ENCODE measurements around the gene DDX25.

Gene DDX25

DNA sequence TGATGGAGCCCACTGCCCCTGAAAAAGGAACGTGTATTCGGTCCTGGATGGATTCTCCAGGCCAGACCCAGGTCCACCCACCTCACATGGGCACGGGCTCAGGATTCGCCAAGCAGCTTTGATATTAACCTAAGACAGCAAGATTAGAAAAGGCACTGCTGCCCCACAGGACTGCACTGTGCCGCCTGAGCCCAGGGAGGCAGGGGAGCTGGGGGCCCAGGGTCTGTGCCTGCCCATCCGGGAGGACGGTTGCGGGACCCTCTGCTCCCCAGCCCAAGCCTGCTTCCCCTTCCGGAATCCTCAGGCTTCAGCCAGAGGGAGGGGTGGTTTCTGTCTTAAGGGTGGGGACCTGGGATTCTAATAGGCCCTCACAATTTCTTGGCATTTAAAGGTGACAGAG, 28.0 kb downstream of the DDX25 start:
- no peak overlapping the region for H3K27ac ChIP-seq
- CTCF ChIA-PET, result no interaction called here
- DNase-seq (ENCODE audit: low spot score), result no peak
- POLR2A ChIA-PET (ENCODE audit: low non-redundant PET), result no interaction called here
- TF ChIP-seq, protein P1, sequence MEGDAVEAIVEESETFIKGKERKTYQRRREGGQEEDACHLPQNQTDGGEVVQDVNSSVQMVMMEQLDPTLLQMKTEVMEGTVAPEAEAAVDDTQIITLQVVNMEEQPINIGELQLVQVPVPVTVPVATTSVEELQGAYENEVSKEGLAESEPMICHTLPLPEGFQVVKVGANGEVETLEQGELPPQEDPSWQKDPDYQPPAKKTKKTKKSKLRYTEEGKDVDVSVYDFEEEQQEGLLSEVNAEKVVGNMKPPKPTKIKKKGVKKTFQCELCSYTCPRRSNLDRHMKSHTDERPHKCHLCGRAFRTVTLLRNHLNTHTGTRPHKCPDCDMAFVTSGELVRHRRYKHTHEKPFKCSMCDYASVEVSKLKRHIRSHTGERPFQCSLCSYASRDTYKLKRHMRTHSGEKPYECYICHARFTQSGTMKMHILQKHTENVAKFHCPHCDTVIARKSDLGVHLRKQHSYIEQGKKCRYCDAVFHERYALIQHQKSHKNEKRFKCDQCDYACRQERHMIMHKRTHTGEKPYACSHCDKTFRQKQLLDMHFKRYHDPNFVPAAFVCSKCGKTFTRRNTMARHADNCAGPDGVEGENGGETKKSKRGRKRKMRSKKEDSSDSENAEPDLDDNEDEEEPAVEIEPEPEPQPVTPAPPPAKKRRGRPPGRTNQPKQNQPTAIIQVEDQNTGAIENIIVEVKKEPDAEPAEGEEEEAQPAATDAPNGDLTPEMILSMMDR (conservative IDR thresholded peaks at IDR 0.05; ENCODE audit: low read depth), result no peak

DNA sequence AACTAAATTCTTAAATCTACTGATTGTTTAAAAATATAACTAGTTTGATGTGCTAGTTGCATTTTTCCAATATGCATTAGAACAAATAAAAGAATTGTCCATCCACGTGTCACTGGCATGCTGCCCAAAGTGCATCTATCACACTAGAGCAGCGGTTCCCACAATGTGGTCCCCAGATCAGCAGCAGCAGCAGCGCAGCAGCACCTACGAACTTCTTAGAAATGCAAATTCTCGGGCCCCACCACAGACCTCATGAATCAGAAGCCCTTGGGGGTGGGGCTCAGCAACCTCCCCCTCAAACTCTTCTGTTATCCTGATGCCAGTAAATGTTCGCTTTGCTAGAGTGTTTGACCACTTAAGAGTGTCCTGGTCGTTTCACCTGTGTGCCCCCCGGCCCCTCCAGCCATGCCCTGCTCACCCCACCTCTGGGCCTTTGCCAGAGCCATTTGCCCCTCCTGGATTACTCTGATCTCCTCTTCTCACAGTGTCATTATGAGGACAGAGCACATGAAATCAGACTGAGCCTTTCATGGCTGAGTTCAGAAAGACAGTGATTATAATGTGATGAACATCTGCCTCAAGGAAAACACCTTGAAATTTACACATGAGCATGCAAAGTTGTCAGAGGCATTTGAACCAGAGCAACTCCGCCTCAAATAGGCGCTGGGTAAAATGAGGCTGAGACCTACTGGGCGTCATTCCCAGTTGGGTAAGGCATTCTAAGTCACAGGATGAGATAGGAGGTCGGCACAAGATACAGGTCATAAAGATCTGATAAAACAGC, 28.9 kb downstream of the DDX25 start:
- ChIA-PET POLR2A (ENCODE audit: low non-redundant PET) (no interaction called here), CTCF (no interaction called here)
- H3K27ac ChIP-seq, result no peak overlapping the region
- TF ChIP-seq, protein P1 (conservative IDR thresholded peaks at IDR 0.05; ENCODE audit: low read depth), result no peak
- DNase-seq (ENCODE audit: low spot score), result no peak

DNA sequence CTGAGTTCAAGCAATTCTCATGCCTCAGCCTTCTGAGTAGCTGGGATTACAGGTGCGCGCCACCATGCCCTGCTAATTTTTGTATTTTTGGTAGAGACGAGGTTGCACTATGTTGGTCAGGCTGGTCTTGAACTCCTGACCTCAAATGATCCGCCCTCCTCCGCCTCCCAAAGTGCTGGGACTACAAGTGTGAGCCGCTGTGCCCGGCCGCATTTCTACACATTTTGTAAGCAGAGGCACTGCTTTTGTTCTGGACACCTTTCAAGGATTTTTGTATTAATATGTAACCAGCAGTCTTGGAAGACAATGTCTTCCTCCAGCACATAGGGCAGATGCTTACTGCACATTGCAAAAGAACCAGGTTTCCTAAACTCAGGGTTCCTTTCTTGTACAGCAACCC, 30.2 kb downstream of the DDX25 start:
- ChIA-PET POLR2A (ENCODE audit: low non-redundant PET) (no interaction called here), CTCF (no interaction called here)
- DNase-seq (ENCODE audit: low spot score), result no peak
- no peak overlapping the region for H3K27ac ChIP-seq
- TF ChIP-seq, protein P1 (conservative IDR thresholded peaks at IDR 0.05; ENCODE audit: low read depth), result no peak

DNA sequence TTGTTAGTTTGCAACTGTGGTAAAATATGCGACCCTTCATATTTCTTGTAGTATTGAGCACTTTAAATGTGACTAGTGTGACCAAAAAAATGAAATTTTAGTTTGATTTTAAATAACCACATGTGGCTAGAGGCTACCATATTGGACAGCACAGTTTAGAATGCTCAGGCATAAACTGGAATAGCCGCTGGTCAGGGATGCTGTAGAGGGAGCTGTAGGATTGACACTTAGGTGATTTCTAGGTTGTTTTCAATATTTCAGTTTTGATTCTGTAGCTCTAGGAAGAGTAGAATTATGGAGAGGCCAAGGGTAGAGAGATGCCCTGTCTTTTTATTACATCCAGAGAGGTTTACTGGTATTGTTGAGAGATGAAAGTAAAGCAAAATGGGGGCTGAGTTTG, 30.7 kb downstream of the DDX25 start:
- TF ChIP-seq, protein P1 (conservative IDR thresholded peaks at IDR 0.05; ENCODE audit: low read depth), result no peak
- ChIA-PET POLR2A (ENCODE audit: low non-redundant PET) (no interaction called here), CTCF (no interaction called here)
- DNase-seq (ENCODE audit: low spot score), result no peak
- no peak overlapping the region for H3K27ac ChIP-seq

DNA sequence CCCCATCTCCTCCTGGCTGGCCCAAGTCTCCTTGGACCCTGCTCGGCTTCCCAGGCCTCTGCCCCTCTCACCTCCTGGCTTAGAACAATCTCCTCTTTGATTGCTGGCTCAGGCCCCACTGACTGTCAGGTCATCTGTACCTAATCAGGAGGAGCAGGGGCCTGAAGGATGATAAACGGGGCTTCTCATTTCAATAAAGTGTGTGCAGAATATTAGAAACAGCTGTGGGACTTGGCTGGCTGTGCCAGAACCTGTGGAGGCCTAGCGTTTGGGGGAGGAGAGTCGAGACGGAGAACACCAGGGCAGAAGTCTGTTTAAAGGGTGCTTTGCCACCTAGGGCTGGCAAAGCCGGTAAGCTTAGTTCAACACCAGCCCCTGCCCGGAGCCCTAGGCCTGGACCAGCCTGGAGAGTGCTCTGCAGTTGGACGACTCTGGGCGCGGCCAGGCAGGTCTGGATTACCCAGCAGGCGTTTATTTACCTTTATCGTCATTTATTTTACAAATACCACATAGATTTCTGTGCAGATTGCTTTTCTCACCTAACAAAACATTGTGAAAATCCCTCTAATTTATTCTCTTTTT, 31.4 kb downstream of the DDX25 start:
- ChIA-PET CTCF (no interaction called here), POLR2A (ENCODE audit: low non-redundant PET) (no interaction called here)
- no peak for DNase-seq (ENCODE audit: low spot score)
- TF ChIP-seq, protein P1 (conservative IDR thresholded peaks at IDR 0.05; ENCODE audit: low read depth), result no peak
- H3K27ac ChIP-seq, result no peak overlapping the region

GRCh38 chr11:125938418-125938817, 34.1 kb downstream of the DDX25 start:
- TF ChIP-seq, protein P1 (conservative IDR thresholded peaks at IDR 0.05; ENCODE audit: low read depth), result no peak
- CTCF ChIA-PET, result no interaction called here
- POLR2A ChIA-PET (ENCODE audit: low non-redundant PET), result no interaction called here
- H3K27ac ChIP-seq, result no peak overlapping the region
- no peak for DNase-seq (ENCODE audit: low spot score)

Measured in RWPE1 (cell line).